SU-DHL-6 (cell line): ENCODE data around the gene SF3B1.

Experiments used
- H2AFZ ChIP-seq: fragments of 200-600 bp; sonication (generic); 2 replicates; pipeline ENCODE4 v1.6.1; 2014; ENCODE audit warnings: low read depth, mild to moderate bottlenecking, moderate library complexity, mixed read lengths, antibody characterized with exemption, low read length; ENCODE audit not compliant: severe bottlenecking
- H3F3A ChIP-seq: fragments of 200-600 bp; shearing (Covaris generic); 2 replicates; pipeline ENCODE4 v1.6.0; 2016; ENCODE audit warnings: antibody characterized with exemption, mild to moderate bottlenecking; ENCODE audit not compliant: insufficient read depth
- H3K27ac ChIP-seq: fragments of 200-600 bp; sonication (generic); 2 replicates; pipeline ENCODE4 v1.5.1; 2016; ENCODE audit warnings: low read depth, mild to moderate bottlenecking, low read length, moderate library complexity, mixed read lengths
- H3K27me3 ChIP-seq: fragments of 200-600 bp; sonication (generic), shearing (Covaris generic); 2 replicates; pipeline ENCODE4 v1.6.0; 2014; ENCODE audit warnings: mild to moderate bottlenecking, low read length
- H3K36me3 ChIP-seq: fragments of 200-600 bp; sonication (generic); 2 replicates; pipeline ENCODE4 v1.6.1; 2014; ENCODE audit warnings: mild to moderate bottlenecking, low read length, mixed read lengths
- H3K4me2 ChIP-seq: fragments of 300-600, 200-600 bp; shearing (Covaris generic), sonication (generic); 2 replicates; pipeline ENCODE4 v1.6.0; 2014; ENCODE audit warnings: low read length, low read depth, mild to moderate bottlenecking; ENCODE audit not compliant: poor library complexity, severe bottlenecking
- H3K4me3 ChIP-seq: fragments of 200-600 bp; sonication (generic); 2 replicates; pipeline ENCODE4 v1.5.1; 2014; ENCODE audit warnings: antibody characterized with exemption, low read length, mild to moderate bottlenecking, mixed read lengths; ENCODE audit not compliant: insufficient read depth, poor library complexity, severe bottlenecking
- H3K79me2 ChIP-seq: fragments of 200-600 bp; sonication (generic); 2 replicates; pipeline ENCODE4 v1.6.1; 2014; ENCODE audit warnings: mild to moderate bottlenecking, low read length, moderate library complexity; ENCODE audit not compliant: insufficient read depth
- H3K9ac ChIP-seq: fragments of 200-600 bp; sonication (generic); 2 replicates; pipeline ENCODE4 v1.7.0; 2014; ENCODE audit warnings: mild to moderate bottlenecking, low read length
- H3K9me2 ChIP-seq: fragments of 200-600 bp; sonication (generic); replicated peaks from 2 replicates; pipeline ENCODE4 v1.6.1; 2014; ENCODE audit warnings: low read length; ENCODE audit not compliant: insufficient read depth
- H3K9me3 ChIP-seq: fragments of 200-600 bp; sonication (generic); 2 replicates; pipeline ENCODE4 v1.6.1; 2014; ENCODE audit warnings: low read length, mixed read lengths; ENCODE audit not compliant: insufficient read depth
- H4K20me1 ChIP-seq: fragments of 200-600 bp; sonication (generic); 2 replicates; pipeline ENCODE4 v1.6.1; 2014; ENCODE audit warnings: low read depth, mild to moderate bottlenecking, antibody characterized with exemption, low read length, moderate library complexity, mixed read lengths
- EZH2phosphoT487 ChIP-seq: fragments of 200-600 bp; sonication (generic), shearing (Covaris generic); conservative IDR thresholded peaks from 2 replicates; pipeline ENCODE4 v1.6.1; 2018; ENCODE audit warnings: mild to moderate bottlenecking, antibody characterized with exemption, low read length, moderate library complexity, mixed read lengths
- TF ChIP-seq, protein P1 (sequence below): fragments of 200-600 bp; sonication (generic); IDR thresholded peaks from one replicate; pipeline ENCODE4 v1.5.1; 2017; ENCODE audit warnings: antibody characterized with exemption, mild to moderate bottlenecking, low read length, moderate library complexity; ENCODE audit not compliant: insufficient read depth, poor library complexity, severe bottlenecking

SF3B1 gene

GRCh38 chr2:197357986-197358385 lies 76.8 kb downstream of the SF3B1 start:
- H3K36me3 ChIP-seq: no peaks in the 10 kb centered on the region
- no peaks in the 10 kb centered on the region for H3K9me3 ChIP-seq
- no peak overlapping the region for H3K9ac ChIP-seq
- H3K4me2 ChIP-seq: no peak overlapping the region
- H3K79me2 ChIP-seq: peaks cover 19% of the 10 kb centered on the region
- H3F3A ChIP-seq: 0 out of 2 replicates have a peak, but pooled peaks cover 7% of the 10 kb centered on the region
- no peaks in the 10 kb centered on the region for H3K27me3 ChIP-seq
- H3K4me3 ChIP-seq: no peak overlapping the region
- H4K20me1 ChIP-seq: no peaks in the 10 kb centered on the region
- TF ChIP-seq EZH2phosphoT487: no peak
- TF ChIP-seq, protein P1, sequence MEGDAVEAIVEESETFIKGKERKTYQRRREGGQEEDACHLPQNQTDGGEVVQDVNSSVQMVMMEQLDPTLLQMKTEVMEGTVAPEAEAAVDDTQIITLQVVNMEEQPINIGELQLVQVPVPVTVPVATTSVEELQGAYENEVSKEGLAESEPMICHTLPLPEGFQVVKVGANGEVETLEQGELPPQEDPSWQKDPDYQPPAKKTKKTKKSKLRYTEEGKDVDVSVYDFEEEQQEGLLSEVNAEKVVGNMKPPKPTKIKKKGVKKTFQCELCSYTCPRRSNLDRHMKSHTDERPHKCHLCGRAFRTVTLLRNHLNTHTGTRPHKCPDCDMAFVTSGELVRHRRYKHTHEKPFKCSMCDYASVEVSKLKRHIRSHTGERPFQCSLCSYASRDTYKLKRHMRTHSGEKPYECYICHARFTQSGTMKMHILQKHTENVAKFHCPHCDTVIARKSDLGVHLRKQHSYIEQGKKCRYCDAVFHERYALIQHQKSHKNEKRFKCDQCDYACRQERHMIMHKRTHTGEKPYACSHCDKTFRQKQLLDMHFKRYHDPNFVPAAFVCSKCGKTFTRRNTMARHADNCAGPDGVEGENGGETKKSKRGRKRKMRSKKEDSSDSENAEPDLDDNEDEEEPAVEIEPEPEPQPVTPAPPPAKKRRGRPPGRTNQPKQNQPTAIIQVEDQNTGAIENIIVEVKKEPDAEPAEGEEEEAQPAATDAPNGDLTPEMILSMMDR: no peak
- H3K9me2 ChIP-seq: no peaks in the 10 kb centered on the region
- no peak overlapping the region for H3K27ac ChIP-seq
- H2AFZ ChIP-seq: no peak overlapping the region

- Histone ChIP-seq H3K4me2 (peak overlapping the region; percentile 71), H3K79me2 (peaks cover 30% of the 10 kb centered on the region), H3K36me3 (no peaks in the 10 kb centered on the region), H3K9me2 (no peaks in the 10 kb centered on the region), H3K27me3 (no peaks in the 10 kb centered on the region), H2AFZ (peak overlapping the region; percentile 80), H4K20me1 (no peaks in the 10 kb centered on the region), H3K9me3 (no peaks in the 10 kb centered on the region), H3F3A (0 out of 2 replicates have a peak, but pooled peaks cover 7% of the 10 kb centered on the region), H3K4me3 (peak overlapping the region; percentile 57), H3K9ac (peak overlapping the region; percentile 60), H3K27ac (no peak overlapping the region)
- TF ChIP-seq EZH2phosphoT487: no peak
- TF ChIP-seq, protein P1: peak; percentile 39
Observed at GRCh38 chr2:197356136-197356535, 78.7 kb downstream of the SF3B1 start.

DNA sequence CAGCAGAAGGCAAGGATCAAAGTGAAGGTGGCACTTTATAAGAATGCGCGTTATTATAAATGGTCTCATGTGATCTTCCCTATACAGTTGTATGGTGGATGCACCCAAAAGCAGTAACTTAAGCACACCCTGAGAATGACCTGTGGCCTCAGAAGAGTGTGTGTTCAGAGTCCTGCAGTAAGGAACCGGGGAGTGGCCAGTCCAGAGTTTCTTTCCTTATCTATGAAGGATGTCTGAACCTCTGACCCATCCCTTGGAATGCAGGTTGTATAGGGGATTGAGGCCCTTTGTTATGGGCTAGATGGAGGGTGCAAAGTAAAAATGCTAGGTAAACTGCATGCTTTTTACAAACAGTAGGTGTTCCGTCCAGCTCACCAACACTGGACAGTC lies 80.7 kb downstream of the SF3B1 start:
- H3K27ac ChIP-seq: no peak overlapping the region
- peak overlapping the region; percentile 60; the same call in 1 of the 2 replicates for H3K9ac ChIP-seq
- TF ChIP-seq, protein P1: no peak
- TF ChIP-seq EZH2phosphoT487: no peak
- H3F3A ChIP-seq: 0 out of 2 replicates have a peak, but pooled peaks cover 7% of the 10 kb centered on the region
- H3K4me2 ChIP-seq: peak overlapping the region; percentile 71
- no peaks in the 10 kb centered on the region for H3K36me3 ChIP-seq
- H3K27me3 ChIP-seq: no peaks in the 10 kb centered on the region
- peak overlapping the region; percentile 57 for H3K4me3 ChIP-seq
- no peaks in the 10 kb centered on the region for H3K9me2 ChIP-seq
- peaks cover 40% of the 10 kb centered on the region for H3K79me2 ChIP-seq
- H2AFZ ChIP-seq: no peak overlapping the region
- no peaks in the 10 kb centered on the region for H4K20me1 ChIP-seq
- no peaks in the 10 kb centered on the region for H3K9me3 ChIP-seq
